HG03064 (cell line): ENCODE measurements around the gene UEVLD.
"Not testable (repeated sequence)": the region's sequence is repeated elsewhere in the genome, so short reads cannot be mapped to it uniquely, and the experiment has no call there.

Source experiments
- ATAC-seq: cut with Tn5 transposase; IDR thresholded peaks from one replicate; pipeline ENCODE4 v1.9.1; 2021; ENCODE audit warnings: low read depth; ENCODE audit not compliant: unreplicated experiment

The UEVLD gene

DNA sequence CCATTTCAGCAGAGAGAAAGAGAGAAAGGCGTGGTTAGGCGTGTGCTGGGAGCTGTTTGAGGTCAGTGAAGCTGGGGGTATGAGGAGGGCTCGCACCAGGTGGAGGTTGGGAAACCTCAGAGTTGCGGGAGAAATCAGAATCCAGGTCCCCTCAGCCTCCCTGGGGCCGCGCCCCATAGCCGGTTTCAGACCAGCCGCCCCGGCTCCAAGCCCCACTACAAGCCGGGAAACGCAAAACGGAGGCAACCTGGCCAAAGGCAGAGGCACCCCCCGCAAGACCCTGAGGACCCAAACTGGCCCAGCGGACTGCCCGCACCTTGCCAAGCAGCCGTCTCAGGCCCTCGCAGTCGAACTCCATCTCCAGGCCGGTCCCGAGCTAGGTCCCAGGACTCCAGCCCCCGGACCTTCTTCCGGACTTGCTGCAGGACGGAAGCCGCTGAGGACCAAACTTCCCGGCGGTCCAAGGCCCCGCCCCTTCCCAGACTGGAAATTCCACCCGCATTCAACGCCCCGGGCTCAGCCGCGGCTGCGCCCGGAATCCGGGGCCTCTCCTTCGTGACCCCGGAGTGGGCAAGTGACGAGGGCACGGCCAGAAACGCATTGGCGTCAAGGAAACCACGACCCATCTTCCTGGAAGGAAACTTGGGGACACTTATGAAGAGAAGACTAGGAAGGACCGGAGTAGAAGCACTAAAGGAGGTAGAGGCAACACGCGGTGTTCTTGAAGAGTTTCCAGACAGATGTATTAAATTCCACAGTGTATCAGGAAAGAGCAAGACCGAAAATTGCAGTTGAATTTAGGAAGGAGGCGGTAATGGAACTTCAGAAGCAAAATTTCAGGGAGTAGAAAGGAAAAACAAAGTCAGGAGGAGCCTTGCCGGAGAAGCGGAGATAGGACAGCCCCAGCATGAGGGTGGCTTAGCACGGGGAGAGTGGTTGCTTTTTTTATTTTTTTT is at the start of gene UEVLD:
Gene UEVLD (minus strand): TSS at position 438 of the 956 bp plus-strand sequence. CDS start 80 bp downstream, at position 358.
- ATAC-seq = peak; percentile 63

DNA sequence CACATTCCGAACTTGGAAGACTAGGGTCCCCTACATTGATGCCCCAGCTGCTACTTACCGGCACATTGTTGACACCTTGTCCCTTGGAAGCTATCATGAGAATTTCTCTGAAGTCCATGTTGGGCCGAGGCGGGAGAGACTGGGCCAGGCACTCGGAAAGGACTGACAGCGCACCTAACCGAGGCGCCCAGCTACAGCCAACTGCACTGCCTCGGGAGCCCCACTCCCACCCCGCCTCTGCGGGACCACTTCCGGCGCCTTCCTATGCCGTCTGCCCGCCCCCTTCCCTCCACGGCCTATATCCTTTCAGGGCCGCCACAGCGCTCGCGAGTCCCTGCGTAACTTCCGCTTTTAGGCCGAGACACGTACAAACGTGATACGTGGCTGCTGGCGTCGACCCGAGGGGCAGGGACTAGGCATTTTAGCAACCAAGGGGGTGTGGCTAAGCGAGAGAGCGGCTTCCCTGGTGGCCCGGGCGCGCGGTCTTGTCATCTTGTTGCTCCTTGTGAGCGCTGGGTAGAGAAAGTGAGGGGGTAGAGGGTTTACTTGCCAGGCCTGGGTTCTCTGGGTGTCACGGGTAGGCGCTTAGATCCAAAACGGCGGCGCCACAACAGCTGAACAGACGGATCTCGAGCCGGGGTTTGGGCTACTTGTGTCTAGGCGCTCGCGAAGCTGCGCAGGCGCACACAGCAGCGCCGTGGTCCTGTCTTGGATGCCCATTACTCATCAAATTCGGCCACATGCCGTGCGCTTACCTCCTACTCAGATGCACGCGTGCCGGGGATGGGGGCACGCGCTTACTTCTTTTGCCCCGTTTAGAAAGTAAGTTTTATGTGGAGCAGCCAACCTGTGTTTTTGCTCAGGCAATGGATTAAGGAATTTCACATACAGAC is 45.9 kb upstream of the UEVLD start, which contains the start of gene SPTY2D1:
Gene SPTY2D1 (minus strand): TSS at position 203 of the 893 bp plus-strand sequence. CDS start 85 bp downstream, at position 118.
- peak; percentile 80 for ATAC-seq

DNA sequence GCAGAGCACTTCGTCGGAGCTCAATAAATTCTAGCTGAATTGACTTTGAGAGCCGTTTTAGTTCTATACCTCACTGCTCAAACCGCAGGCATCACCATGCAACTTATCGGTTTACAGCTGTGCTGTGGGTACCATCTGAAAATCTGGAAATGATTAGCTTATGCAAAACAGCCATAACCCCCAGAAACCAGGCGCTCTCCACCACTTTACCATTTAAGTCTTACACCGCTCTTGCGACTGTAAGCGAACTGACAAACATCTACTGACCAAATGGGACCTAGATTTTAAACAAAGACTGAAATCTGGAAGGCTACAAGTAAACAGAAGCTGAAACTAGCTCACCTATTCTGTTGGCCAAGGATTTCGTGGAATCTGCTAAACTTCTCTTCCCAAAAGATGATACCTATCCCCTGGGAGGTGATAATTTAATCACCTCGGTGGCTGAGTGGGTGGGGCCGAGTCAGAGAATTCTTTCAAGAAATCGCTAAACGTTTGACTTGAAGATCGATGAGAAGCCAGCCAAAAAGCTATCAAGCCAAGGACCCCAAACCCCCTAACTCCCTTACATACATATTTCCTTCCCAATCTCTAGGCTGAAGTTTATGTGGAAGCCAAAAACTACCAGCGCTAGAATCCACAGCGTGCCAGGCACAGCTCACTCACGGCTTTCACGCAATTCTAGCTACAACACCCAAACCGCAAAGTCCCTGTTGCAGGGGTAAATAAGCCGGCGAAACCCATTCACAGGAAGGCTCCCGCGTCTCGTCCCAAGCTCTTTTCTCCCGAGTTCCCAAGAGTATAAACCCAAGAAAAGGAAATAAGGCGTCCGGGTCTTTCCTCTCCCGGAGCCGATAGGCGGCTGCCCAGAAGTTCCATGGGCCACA is 45.0 kb upstream of the UEVLD start:
- peak; percentile 59 for ATAC-seq

DNA sequence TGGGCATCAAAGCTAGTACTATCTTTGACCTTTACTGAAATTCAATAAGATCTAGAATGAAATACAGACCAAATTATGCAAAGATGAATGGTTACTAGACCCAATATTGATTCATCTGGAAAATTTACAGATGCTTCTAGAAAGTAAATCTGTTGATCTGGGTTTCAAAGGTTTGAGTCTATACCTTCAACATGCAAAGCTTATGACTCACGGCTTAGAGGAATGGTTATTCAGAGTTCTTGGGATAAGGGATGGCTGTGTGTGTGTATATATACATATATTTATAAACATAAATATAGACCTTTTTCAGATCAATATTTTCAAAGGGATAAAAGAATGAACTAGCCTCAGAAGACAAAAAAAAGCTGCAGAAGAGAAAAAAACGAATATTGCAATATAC is 44.3 kb upstream of the UEVLD start:
- no peak for ATAC-seq

DNA sequence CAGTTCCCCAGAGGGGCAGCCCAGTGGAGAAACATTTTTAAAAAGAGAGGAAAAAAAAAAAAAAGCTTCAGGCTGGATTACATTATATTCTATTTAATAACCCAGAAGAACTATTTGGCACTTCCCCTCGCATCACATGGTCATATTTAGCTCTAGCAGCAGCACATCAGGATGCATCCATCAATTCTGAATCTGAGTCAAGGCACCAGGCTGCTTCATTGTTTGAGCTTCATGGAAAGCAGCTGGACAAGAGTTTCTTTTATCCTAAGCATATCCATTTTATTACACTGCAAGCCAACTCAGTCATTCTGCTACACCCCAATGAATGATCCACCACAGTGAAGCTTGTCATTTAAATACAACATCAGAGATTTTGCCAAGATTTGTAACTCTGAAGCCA is 35.6 kb upstream of the UEVLD start:
- no peak for ATAC-seq

DNA sequence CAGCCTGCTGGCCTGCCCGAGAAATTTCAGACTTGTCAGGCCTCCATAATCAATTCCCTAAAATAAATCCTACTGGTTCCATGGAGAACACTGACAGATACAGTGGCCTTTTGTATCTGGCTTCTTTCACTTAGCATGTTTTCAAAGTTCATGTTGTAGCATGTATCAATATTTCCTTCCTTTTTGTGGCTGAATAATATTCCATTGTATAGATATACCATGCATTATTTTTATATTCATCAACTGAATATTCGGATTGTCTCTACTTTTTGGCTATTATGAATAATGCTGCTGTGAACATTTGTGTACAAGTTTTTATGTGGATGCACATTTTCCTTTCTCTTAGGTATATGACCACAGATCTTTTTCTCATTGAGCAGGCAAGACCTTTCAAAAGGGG is 35.2 kb upstream of the UEVLD start:
- no peak for ATAC-seq

DNA sequence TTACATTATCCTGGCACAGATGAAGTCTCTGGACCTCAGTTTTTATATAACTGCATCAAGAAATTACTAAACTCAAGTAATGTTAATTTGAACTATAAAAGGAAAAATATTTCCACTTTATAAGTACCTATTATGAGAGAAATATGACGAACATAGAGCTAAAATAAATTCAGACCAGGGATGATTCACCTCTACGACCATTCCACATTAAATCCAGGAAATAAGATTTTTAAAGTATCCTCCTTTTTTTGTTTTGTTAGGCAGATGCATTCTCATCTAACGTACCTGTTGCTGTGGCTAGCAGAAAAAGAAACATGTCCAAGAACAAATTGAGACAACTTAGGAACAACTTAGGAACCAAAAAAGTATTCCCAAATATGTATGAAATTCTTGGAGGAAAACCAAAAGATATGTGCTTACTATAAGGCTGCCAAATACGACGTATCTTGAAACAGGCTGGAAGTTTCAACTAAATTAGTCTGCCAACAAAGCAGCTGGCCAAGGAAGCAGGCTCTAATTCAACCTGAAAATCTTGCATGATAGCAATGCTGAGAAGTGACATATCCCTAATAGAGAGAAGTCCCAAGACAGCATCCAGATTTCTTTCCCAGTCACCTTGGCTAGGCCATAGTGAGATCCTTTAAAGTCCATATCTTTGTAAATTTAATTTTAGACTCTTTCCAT is 29.9 kb upstream of the UEVLD start:
- no peak for ATAC-seq

DNA sequence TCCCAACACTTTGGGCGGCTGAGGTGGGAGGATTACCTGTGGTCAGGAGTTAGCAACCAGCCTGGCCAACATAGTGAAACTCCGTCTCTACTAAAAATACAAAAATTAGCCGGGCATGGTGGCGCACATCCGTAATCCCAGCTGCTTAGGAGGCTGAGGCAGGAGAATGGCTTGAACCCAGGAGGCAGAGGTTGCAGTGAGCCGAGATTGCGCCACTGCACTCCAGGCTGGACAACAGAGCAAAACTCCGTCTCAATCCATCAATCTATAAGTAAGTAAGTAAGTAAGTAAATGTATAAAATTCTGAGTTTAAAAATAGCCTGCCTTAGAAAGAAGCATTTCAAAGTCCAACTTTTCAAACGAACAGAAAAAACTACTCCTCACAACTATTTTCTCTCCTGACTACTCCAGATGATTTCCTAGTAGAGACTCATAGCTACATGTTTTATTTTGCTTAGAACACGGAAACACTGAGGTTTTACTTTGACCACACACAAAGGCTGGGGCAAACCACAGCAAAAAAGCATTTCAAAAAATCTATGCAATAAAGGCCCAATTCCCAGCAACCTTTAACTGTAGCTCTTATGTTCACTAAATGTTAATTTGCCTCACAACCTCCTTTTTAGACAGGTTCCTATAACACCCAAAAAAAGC is 29.3 kb upstream of the UEVLD start:
- no peak for ATAC-seq

DNA sequence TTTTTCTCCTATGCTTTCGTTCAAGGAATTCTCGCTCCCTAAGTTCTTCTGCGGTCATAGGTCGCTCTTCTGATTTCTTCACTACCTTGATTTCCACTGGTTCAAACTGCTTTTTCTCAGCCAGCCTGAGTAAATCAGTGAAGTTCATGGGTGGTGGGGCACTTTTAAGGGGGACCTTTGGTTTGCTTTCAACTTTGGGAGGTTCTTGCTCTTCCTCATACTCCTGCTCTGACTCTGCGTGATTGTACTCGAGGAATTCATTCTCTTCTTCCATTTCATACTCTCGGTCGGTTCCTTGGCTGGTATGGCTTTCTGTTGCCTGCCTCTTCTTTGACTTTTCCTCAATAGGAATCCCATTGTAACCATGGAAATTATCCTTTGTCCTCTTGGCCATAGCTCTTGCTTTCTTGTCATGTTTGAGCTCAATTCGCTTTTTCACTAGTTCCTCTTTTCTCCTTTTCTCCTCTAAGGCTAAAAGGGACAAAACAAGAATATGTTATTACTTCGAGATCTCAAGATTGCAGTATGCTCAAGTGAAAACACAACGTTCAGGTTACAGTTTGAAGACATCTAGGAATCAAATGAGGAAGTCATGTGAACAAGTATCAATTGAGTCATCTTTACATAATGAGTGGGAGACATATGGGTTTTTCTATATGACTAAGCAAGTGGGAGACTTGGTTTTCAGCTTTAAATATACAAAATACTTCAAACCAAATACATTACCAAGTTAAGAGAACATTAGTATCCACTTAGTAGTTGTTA is 27.3 kb upstream of the UEVLD start:
- peak; percentile 77 for ATAC-seq

DNA sequence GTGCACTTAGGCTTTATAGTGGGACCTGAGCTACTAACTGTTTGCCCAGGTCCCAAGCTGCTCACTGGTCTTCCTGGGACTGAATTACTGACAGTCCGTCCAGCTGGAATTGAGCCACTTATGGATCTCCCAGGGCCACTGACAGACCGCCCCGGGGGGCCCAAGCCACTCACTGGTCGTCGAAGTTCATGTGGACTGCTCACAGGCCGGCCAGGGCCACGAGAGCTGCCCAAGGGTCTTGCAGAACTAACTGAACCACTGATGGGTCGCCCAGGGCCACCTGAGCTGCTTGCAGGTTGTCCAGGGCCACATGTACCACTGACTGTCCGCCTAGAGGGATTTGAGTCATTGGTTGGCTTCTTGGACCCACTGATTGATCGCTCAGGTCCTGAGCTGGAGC is 26.1 kb upstream of the UEVLD start:
- ATAC-seq = no peak

DNA sequence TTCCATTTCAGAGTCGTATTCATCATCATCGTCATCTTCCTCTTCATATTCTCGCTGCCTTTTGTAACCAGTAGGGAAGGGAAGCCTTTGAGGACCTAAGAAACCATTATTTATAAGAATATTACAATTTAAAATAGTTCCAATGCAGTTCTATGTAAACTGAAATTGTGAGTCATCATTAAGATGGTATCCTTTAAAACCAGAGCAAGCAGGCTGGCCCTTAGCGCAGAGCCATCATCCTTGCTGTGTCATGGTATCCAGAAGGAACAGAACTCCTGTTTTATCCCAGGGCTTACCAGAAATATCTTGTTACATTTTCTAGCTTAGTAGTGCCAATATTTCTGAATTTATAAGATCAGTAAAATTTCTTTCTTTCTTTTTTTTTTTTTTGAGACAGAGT is 23.9 kb upstream of the UEVLD start:
- no peak for ATAC-seq

DNA sequence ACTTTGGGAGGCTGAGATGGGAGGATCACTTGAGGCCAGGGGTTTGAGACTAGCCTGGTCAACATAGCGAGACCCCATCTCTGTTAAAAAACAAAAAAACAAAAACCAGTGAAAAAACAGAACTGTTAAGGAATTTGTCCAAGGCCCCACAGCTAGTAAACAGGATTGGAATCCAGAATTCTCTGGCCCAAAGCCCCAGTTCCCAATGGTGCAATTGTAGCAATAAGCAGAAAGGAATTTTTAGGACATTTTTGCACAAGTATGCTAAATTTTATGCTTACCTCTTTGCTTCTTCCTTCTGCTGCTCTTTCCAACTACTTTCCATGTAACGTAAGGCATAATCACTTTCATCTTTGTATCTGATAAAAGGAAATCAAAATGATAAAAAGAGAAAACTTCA is 22.7 kb upstream of the UEVLD start:
- no peak for ATAC-seq

DNA sequence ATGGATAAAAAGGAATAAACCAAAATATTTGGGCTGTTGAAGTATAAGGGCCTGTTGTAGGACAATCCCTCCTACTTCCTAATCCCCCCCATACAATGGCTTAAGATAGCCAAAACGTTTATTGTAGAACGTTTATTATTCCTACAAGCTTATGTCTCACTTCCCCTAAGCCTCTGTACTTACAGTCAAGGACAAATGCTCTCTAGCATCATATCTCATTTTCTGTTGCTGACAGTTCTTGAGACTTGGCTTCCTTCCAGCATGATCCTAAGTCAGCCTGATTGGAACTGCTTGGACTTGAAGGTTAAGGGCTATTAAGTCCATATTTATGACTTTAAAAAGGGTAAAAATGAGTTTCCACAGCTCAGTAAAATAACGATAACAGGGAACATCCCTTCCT is 19.8 kb upstream of the UEVLD start:
- ATAC-seq = no peak

DNA sequence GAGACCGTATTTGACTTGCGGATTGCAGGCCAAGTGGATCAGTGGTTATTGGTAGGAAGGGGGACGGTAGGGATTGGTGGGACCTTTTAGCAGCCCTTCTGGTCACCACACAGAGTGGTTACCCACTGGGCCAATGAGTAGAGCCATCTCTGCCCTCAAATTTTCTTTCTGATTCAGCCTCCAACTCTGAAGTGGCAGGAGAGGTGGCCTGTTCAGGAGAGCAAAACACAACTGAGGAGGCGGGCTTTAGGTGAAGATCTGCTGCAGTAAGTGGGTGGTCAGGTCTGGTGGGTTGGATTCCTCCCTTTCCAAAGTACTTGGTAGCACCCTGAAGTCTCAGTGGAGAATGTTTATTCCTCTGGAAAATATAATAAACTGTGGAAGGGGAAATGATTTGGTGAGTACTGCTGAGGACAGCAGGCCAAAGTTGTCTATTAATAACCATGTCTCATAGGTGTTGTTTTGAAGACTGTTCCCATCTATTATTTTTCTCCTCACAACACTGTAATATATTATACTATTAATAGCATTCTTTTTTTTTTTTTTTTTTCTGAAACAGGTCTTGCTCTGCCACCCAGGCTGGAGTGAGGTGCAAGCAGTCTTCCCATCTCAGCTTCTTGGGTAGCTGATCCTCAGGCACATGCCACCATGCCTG is 12.5 kb upstream of the UEVLD start:
- ATAC-seq = no peak

DNA sequence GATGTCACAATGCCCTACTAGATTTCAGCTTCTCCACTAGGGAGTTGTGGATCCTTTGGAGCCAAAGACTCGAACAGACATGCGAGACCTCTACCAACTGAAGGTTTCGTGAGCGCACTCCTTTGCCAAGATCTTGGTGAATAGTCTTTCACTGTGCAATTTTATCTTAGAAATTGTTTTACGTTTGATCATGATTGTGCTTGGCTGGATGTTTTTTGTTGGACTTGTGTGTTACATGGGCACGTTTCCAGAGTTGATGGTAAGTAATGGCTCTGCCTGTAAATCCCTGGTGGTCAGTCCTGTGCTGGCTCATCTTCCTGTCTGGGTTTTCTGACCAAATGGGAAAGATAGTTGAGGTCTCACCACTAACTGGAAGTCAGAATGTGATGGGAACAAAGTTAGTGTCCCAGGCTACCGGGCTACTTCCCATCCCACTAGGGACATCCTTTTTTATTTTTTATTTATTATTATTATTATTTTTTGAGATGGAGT is 11.3 kb upstream of the UEVLD start, which contains the start of gene MISFA:
Gene MISFA (plus strand): TSS at position 51 of the 492 bp plus-strand sequence. CDS start 140 bp downstream, at position 191.
- ATAC-seq = no peak

DNA sequence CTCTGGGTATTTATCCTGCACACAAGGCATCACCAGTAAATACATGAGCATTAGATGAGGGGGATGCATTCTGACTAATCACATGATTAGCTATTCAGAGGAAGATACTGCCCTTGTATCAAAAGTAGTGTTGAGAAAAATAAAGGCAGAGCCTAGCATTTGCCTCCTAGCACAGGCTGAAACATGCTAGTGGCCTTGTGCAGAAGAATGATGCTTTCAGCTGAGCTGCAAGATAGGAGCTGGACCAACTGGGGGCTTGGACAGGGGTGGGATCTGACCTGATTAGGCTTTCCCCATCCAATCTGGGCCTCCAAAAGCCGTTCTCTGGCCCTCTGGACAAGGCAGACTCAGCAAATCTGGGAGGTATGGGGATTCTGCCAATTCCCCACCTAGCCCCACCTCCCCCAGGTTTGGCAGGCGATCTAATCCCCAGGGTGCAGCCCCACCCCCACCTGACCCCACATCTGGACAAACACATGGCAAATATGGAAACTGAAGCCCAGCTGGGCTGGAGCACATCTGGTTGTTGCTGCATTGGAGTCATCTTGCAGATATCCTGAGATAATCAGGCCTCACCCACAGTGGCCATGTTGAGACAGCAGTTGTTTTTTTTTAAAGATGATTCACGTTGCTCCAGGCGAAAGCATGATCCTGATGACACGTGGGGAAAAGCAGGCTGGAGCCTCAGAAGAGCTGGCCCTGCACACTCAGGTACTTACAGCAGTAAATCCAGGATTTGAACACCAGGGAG is 6.6 kb upstream of the UEVLD start:
- ATAC-seq = no peak

DNA sequence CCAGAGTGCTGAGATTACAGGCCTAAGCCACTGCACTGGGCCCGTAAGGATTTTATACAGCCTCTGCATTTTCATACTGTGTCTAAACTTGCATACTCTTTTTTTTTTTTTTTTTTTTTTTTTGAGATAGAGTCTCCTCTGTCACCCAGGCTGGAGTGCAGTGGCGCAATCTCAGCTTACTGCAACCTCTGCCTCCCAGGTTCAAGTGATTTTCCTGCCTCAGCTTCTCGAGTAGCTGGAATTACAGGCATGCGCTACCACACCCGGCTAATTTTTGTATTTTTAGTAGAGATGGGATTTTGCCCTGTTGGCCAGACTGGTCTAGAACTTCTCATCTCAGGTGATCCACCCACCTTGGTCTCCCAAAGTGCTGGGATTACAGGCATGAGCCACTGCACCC is 5.6 kb upstream of the UEVLD start:
- ATAC-seq = not testable (repeated sequence)
